Thyroid gland (tissue), 4 donors: ENCODE results near the gene LEPR. TPM values are rescaled to one million over a fixed set of nuclear protein-coding genes. Genes with fewer than 3 reads are reported as not detected.

ENCODE experiments used
- DNase-seq, 2 donors: peaks; one replicate each; pipeline ENCODE4 v3.0.0-alpha.2; 2019
- H3K27ac ChIP-seq, 3 donors: fragments of 200-600 bp; sonication (generic); 1 replicate in 2 of 3; 2 replicates in 1 of 3; pipeline ENCODE4 v1.5.1; 2016 to 2019; ENCODE audit warnings: mild to moderate bottlenecking in 1 of 3, moderate library complexity in 1 of 3
- H3K27me3 ChIP-seq: fragments of 200-600 bp; sonication (generic); one replicate; pipeline ENCODE4 v1.5.1; 2019
- H3K36me3 ChIP-seq, 2 donors: fragments of 200-600 bp; sonication (generic); one replicate each; pipeline ENCODE4 v1.5.1; 2016 to 2019
- H3K4me1 ChIP-seq, 2 donors: fragments of 200-600 bp; sonication (generic); one replicate each; pipeline ENCODE4 v1.5.1; 2017 to 2019
- H3K4me3 ChIP-seq, 3 donors: fragments of 200-600 bp; sonication (generic); replicated peaks in 1 of 3; 1 replicate in 2 of 3; 2 replicates in 1 of 3; pipeline ENCODE4 v1.5.1; 2016; ENCODE audit warnings: mild to moderate bottlenecking in 1 of 3
- H3K9me3 ChIP-seq: fragments of 200-600 bp; sonication (generic); one replicate; pipeline ENCODE4 v1.5.1; 2017
- POLR2A ChIP-seq, 2 donors: fragments of 450-650 bp; IDR thresholded peaks; one replicate each; pipeline ENCODE4 v1.6.1; 2017; ENCODE audit warnings: antibody characterized with exemption in 2 of 2, mild to moderate bottlenecking in 2 of 2, moderate library complexity in 1 of 2
- WGBS, 2 donors: methylation state at CpG; one replicate each; pipeline ENCODE4 v1.1.5; 2017; 5-methylcytosine and 5-hydroxymethylcytosine counted together
- intact Hi-C: fragments of 100-400 bp; cut with DNase I; formaldehyde crosslinking; loops from one replicate; pipeline ENCODE4 v1.15.1; 2023
- total RNA-seq, 4 donors: library from RNA; depleted of rRNA; stranded (reverse); fragments of >200 nt; gene quantifications; one replicate each; pipeline ENCODE4 v1.2.3, GENCODE V29; 2016
- TF ChIP-seq, protein P1 (sequence below), 6 experiments: fragments of 200-600 bp in 3 of 6; fragments of 450-650 bp in 3 of 6; sonication (generic) in 3 of 6; IDR thresholded peaks; one replicate each; pipeline ENCODE4 v1.5.1; 2016 to 2019; ENCODE audit warnings: antibody characterized with exemption in 6 of 6, mild to moderate bottlenecking in 2 of 6, inconsistent platforms in 1 of 6, moderate library complexity in 1 of 6

Gene LEPR
- total RNA-seq, 4 donors from 2014 or later = 11.4 to 80.4 (median 17.5) TPM

DNA sequence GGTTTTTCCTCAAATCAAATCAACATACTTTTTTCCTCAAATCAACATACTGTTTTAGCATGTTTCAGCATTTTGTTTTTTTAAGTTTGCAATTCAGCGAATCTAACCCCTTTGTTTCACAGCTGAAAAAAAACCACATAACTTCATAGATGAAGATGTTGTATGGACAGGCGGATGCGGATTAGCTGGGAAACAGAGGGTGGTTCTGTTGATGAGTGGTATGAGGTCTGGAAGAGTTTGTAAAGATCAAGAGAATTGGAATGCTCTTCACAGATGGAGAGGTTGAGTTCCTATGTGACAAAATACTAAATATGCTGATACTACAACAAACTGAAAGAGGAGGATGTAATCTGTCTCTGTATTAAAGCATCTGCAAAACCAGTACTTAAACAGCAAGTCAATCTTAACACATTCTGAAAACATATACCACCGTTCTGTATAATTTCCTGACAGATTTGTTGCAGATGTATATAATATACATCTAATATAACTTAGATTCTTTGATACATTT lies 10.6 kb upstream of the LEPR start:
- Histone ChIP-seq H3K27me3 (no peaks in the 10 kb centered on the region), H3K4me3 (no peak overlapping the region), H3K9me3 (no peaks in the 10 kb centered on the region), H3K36me3 (no peaks in the 10 kb centered on the region), H3K27ac (no peak overlapping the region), H3K4me1 (no peaks in the 10 kb centered on the region)
- TF ChIP-seq, protein P1, sequence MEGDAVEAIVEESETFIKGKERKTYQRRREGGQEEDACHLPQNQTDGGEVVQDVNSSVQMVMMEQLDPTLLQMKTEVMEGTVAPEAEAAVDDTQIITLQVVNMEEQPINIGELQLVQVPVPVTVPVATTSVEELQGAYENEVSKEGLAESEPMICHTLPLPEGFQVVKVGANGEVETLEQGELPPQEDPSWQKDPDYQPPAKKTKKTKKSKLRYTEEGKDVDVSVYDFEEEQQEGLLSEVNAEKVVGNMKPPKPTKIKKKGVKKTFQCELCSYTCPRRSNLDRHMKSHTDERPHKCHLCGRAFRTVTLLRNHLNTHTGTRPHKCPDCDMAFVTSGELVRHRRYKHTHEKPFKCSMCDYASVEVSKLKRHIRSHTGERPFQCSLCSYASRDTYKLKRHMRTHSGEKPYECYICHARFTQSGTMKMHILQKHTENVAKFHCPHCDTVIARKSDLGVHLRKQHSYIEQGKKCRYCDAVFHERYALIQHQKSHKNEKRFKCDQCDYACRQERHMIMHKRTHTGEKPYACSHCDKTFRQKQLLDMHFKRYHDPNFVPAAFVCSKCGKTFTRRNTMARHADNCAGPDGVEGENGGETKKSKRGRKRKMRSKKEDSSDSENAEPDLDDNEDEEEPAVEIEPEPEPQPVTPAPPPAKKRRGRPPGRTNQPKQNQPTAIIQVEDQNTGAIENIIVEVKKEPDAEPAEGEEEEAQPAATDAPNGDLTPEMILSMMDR (IDR thresholded peaks at IDR 0.05) = no peak
- TF ChIP-seq POLR2A (IDR thresholded peaks at IDR 0.05) = no peak
- intact Hi-C loops = no loop called here
- WGBS, 2 donors = 97% methylated on average over 4 of the region's 4 CpGs
- DNase-seq = no peak

DNA sequence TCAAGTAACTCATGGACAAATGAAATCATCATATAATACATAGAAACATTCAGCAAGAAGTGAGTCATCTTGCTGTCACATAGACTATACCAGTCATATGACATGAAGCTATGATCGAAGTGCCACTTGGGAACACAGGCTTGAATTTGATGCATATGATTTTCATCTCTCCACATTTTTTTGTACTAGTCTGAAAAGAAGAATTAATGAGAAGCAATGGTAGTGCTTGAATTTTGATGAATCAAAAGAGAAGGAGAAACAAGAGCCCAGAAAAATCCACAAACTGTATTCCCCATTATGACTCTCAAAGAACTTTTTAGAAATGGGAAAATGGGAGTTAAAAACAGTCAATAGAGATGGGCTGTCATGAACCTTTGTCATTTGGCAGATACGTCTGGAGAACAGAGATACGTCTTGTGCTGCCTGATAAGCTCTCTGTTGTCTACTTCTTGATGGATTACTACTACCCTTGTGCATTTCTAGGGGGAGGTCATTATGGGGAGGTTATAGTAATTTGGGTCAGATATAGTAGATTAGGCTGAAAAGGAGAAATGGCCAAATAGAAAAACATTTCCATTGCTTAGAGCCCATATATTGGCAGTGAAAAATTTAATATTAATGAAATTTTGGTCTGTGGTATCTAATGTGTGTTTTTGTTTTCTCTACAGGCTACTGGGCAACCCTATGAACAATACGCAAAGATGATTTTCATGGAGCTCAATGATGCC lies 8.0 kb upstream of the LEPR start:
- Histone ChIP-seq H3K27me3 (no peaks in the 10 kb centered on the region), H3K27ac (no peak overlapping the region), H3K36me3 (no peaks in the 10 kb centered on the region), H3K9me3 (no peaks in the 10 kb centered on the region), H3K4me1 (peaks cover 0 to 3% of the 10 kb centered on the region in 2 donors), H3K4me3 (no peak overlapping the region)
- intact Hi-C loops = no loop called here
- TF ChIP-seq, protein P1 (IDR thresholded peaks at IDR 0.05) = no peak
- TF ChIP-seq POLR2A (IDR thresholded peaks at IDR 0.05) = no peak
- WGBS, 2 donors = 87 to 91% methylated on average over 4 of the region's 4 CpGs
- no peak for DNase-seq

DNA sequence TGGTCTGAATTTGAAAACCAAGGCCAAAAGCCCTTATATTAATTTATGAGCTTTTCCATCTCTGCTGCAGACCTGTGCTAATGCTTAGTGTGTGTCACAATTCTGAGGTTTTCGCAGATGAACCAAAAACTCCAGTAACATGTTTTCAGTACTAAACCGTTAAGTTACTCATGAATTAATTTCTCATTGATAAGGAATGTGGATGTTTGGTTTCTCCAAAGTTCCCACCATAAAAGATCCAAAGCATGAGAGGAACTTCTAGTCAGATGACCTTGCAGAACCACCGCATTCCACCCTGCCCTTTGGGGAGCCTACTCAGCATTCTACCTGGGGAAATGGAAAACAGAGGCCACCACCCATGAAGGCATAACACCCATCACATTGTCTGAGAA lies 7.5 kb upstream of the LEPR start:
- H3K4me3 ChIP-seq = no peak overlapping the region
- peaks cover 3 to 6% of the 10 kb centered on the region in 2 donors for H3K4me1 ChIP-seq
- no peaks in the 10 kb centered on the region for H3K36me3 ChIP-seq
- WGBS, 2 donors = 92 to 94% methylated on average over 3 of the region's 3 CpGs
- no peaks in the 10 kb centered on the region for H3K27me3 ChIP-seq
- TF ChIP-seq, protein P1 (IDR thresholded peaks at IDR 0.05) = no peak
- TF ChIP-seq POLR2A (IDR thresholded peaks at IDR 0.05) = no peak
- no peaks in the 10 kb centered on the region for H3K9me3 ChIP-seq
- DNase-seq = no peak
- no peak overlapping the region for H3K27ac ChIP-seq
- intact Hi-C loops = no loop called here

GRCh38 chr1:65414538-65414937 lies 5.9 kb upstream of the LEPR start:
- WGBS, 2 donors = 91% methylated on average over 4 of the region's 4 CpGs
- DNase-seq = no peak
- no peak for TF ChIP-seq POLR2A (IDR thresholded peaks at IDR 0.05)
- TF ChIP-seq, protein P1 (IDR thresholded peaks at IDR 0.05) = no peak
- Histone ChIP-seq H3K4me1 (peaks cover 16 to 21% of the 10 kb centered on the region in 2 donors), H3K27me3 (no peaks in the 10 kb centered on the region), H3K4me3 (no peak overlapping the region), H3K36me3 (no peaks in the 10 kb centered on the region), H3K9me3 (no peaks in the 10 kb centered on the region), H3K27ac (no peak overlapping the region)
- intact Hi-C loops = no loop called here

DNA sequence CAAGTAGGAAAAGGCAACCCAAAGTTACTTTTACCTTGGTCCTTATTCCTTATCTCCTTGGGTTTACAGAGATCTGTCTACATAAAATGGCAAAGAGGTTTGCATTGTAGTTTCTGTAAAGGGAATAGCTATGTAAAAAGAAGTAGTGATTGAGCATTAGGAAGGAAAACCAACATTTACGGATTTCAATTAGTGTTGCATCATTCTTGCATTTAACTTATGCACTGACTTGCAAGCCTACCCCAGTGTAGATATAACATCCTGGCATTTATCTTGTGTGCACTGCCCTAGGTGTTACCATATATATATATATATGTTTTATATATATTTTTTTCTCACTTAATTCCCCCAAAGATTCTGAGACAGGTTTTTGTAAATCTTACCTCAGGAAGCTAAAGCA lies 3.7 kb upstream of the LEPR start:
- no peak overlapping the region for H3K27ac ChIP-seq
- peaks cover 21 to 23% of the 10 kb centered on the region in 2 donors for H3K4me1 ChIP-seq
- intact Hi-C loops = no loop called here
- no peak overlapping the region for H3K4me3 ChIP-seq
- no peak for DNase-seq
- 89 to 92% methylated on average over 1 of the region's 1 CpG for WGBS, 2 donors
- no peaks in the 10 kb centered on the region for H3K36me3 ChIP-seq
- H3K9me3 ChIP-seq = no peaks in the 10 kb centered on the region
- H3K27me3 ChIP-seq = no peaks in the 10 kb centered on the region
- no peak for TF ChIP-seq POLR2A (IDR thresholded peaks at IDR 0.05)
- TF ChIP-seq, protein P1 (IDR thresholded peaks at IDR 0.05) = no peak
